H9 (cell line): ENCODE data around the gene ZBTB6. TPM values are rescaled to one million over a fixed set of nuclear protein-coding genes. Genes with fewer than 3 reads are reported as not detected.

Experiments
- DNase-seq: peaks from one replicate; pipeline ENCODE4 v3.0.0-alpha.2; 2017
- H2AFZ ChIP-seq: one replicate; pipeline ENCODE4 v1.6.1; 2013; ENCODE audit warnings: mild to moderate bottlenecking, low read length, control low read depth, moderate library complexity
- H2AK5ac ChIP-seq: 2 replicates; pipeline ENCODE4 v1.6.1; 2013; ENCODE audit warnings: low read length, control low read depth, mixed read lengths; ENCODE audit not compliant: insufficient read length
- H2BK120ac ChIP-seq: one replicate; pipeline ENCODE4 v1.6.1; 2013; ENCODE audit warnings: low read depth, mild to moderate bottlenecking, low read length, control low read depth, inconsistent platforms; ENCODE audit not compliant: poor library complexity, severe bottlenecking
- H2BK12ac ChIP-seq: 2 replicates; pipeline ENCODE4 v1.6.1; 2013; ENCODE audit warnings: low read length, control low read depth, mixed read lengths, low read depth; ENCODE audit not compliant: insufficient read length
- H2BK15ac ChIP-seq: 2 replicates; pipeline ENCODE4 v1.6.1; 2013; ENCODE audit warnings: low read depth, low read length, control low read depth
- H2BK20ac ChIP-seq: one replicate; pipeline ENCODE4 v1.6.1; 2013; ENCODE audit warnings: low read depth, mild to moderate bottlenecking, low read length, control low read depth, inconsistent platforms; ENCODE audit not compliant: poor library complexity, severe bottlenecking
- H2BK5ac ChIP-seq: 2 replicates; pipeline ENCODE4 v1.6.1; 2013; ENCODE audit warnings: low read length, control low read depth, mixed read lengths; ENCODE audit not compliant: insufficient read length
- H3K14ac ChIP-seq: 2 replicates; pipeline ENCODE4 v1.6.1; 2013; ENCODE audit warnings: low read length, control low read depth; ENCODE audit not compliant: insufficient read depth
- H3K18ac ChIP-seq: 2 replicates; pipeline ENCODE4 v1.6.1; 2013; ENCODE audit warnings: low read depth, mild to moderate bottlenecking, mixed read lengths, low read length, control low read depth; ENCODE audit not compliant: insufficient read length
- H3K23ac ChIP-seq: 2 replicates; pipeline ENCODE4 v1.6.1; 2013; ENCODE audit warnings: low read length, control low read depth, mixed read lengths, low read depth; ENCODE audit not compliant: insufficient read length
- H3K23me2 ChIP-seq: 2 replicates; pipeline ENCODE4 v1.6.1; 2013; ENCODE audit warnings: low read depth, mild to moderate bottlenecking, mixed read lengths, low read length, control low read depth; ENCODE audit not compliant: insufficient read length, poor library complexity, severe bottlenecking
- H3K27ac ChIP-seq: 2 replicates; pipeline ENCODE4 v1.5.1; 2013; ENCODE audit warnings: low read length, control low read depth, mixed read lengths, low read depth; ENCODE audit not compliant: insufficient read length
- H3K27me3 ChIP-seq: 2 replicates; pipeline ENCODE4 v1.6.1; 2013; ENCODE audit warnings: low read length, control low read depth, inconsistent platforms; ENCODE audit not compliant: insufficient read depth
- H3K4ac ChIP-seq: 2 replicates; pipeline ENCODE4 v1.6.1; 2013; ENCODE audit warnings: low read depth, mild to moderate bottlenecking, control low read depth, inconsistent platforms, low read length, moderate library complexity
- H3K4me1 ChIP-seq: 2 replicates; pipeline ENCODE4 v1.6.1; 2013; ENCODE audit warnings: low read length, control low read depth, inconsistent platforms; ENCODE audit not compliant: insufficient read depth
- H3K4me2 ChIP-seq: 2 replicates; pipeline ENCODE4 v1.6.1; 2013; ENCODE audit warnings: low read length, control low read depth, mixed read lengths; ENCODE audit not compliant: insufficient read length, insufficient read depth
- H3K56ac ChIP-seq: 2 replicates; pipeline ENCODE4 v1.6.1; 2013; ENCODE audit warnings: low read depth, mild to moderate bottlenecking, mixed read lengths, low read length, control low read depth; ENCODE audit not compliant: insufficient read length
- H3K79me1 ChIP-seq: 2 replicates; pipeline ENCODE4 v1.6.1; 2013; ENCODE audit warnings: low read depth, mild to moderate bottlenecking, moderate library complexity, low read length, control low read depth, inconsistent platforms; ENCODE audit not compliant: insufficient read depth, poor library complexity, severe bottlenecking
- H3K79me2 ChIP-seq: 2 replicates; pipeline ENCODE4 v1.6.1; 2013; ENCODE audit warnings: low read length, control low read depth, inconsistent platforms; ENCODE audit not compliant: insufficient read depth
- H3K9ac ChIP-seq: 2 replicates; pipeline ENCODE4 v1.6.1; 2013; ENCODE audit warnings: low read length, control low read depth, mixed read lengths; ENCODE audit not compliant: insufficient read length; ENCODE audit errors: extremely low read depth
- H3K9me3 ChIP-seq: one replicate; pipeline ENCODE4 v1.6.1; 2013; ENCODE audit warnings: low read depth, low read length, inconsistent platforms; ENCODE audit not compliant: control insufficient read depth
- H3T11ph ChIP-seq: one replicate; pipeline ENCODE4 v1.6.1; 2013; ENCODE audit warnings: mild to moderate bottlenecking, low read length, control low read depth, inconsistent platforms
- H4K20me1 ChIP-seq: one replicate; pipeline ENCODE4 v1.6.1; 2013; ENCODE audit not compliant: control insufficient read depth, insufficient read length, insufficient read depth
- H4K5ac ChIP-seq: 2 replicates; pipeline ENCODE4 v1.6.1; 2013; ENCODE audit warnings: low read depth, mild to moderate bottlenecking, mixed read lengths, low read length, control low read depth; ENCODE audit not compliant: insufficient read length
- H4K8ac ChIP-seq: replicated peaks from 2 replicates; pipeline ENCODE4 v1.6.1; 2013; ENCODE audit warnings: low read length, control low read depth, mixed read lengths, low read depth; ENCODE audit not compliant: insufficient read length
- H4K91ac ChIP-seq: 2 replicates; pipeline ENCODE4 v1.6.1; 2013; ENCODE audit warnings: low read depth, mild to moderate bottlenecking, moderate library complexity, mixed read lengths, low read length, control low read depth; ENCODE audit not compliant: insufficient read length
- H3K27ac Mint-ChIP-seq, 3 experiments: 2 replicates in 2 of 3; 3 replicates in 1 of 3; pipeline ENCODE4 v1.8.0; 2020 to 2021; ENCODE audit warnings: mixed read lengths in 3 of 3, mild to moderate bottlenecking in 1 of 3, moderate library complexity in 1 of 3
- H3K27me3 Mint-ChIP-seq: 2 replicates; pipeline ENCODE4 v1.8.0; 2021; ENCODE audit warnings: low read depth, mild to moderate bottlenecking, moderate library complexity, mixed read lengths
- H3K36me3 Mint-ChIP-seq, 3 experiments: 2 replicates in 2 of 3; 3 replicates in 1 of 3; pipeline ENCODE4 v1.8.0; 2020 to 2021; ENCODE audit warnings: low read depth in 3 of 3, mixed read lengths in 3 of 3; ENCODE audit not compliant: insufficient read depth in 1 of 3
- H3K4me1 Mint-ChIP-seq, 2 experiments: 2 replicates each; pipeline ENCODE4 v1.8.0; 2020; ENCODE audit warnings: mixed read lengths in 2 of 2
- H3K4me3 Mint-ChIP-seq, 2 experiments: 2 replicates in 1 of 2; 3 replicates in 1 of 2; pipeline ENCODE4 v1.8.0; 2020 to 2021; ENCODE audit warnings: mild to moderate bottlenecking in 2 of 2, mixed read lengths in 2 of 2, moderate library complexity in 1 of 2
- H3K9me3 Mint-ChIP-seq, 2 experiments: 2 replicates in 1 of 2; 3 replicates in 1 of 2; pipeline ENCODE4 v1.8.0; 2020; ENCODE audit warnings: mild to moderate bottlenecking in 2 of 2, mixed read lengths in 2 of 2, moderate library complexity in 1 of 2
- WGBS: extraction: QIAGEN DNeasy Blood & Tissue Kit; methylation state at CpG from one replicate; pipeline ENCODE4 v1.1.7; 2013; ENCODE audit warnings: missing lambda C conversion rate, low lambda C conversion rate, mixed read lengths; ENCODE audit not compliant: insufficient read length; ENCODE audit errors: extremely low coverage; 5-methylcytosine and 5-hydroxymethylcytosine counted together
- total RNA-seq: library from RNA; stranded (reverse); gene quantifications from 2 replicates; pipeline ENCODE4 v1.2.1, GENCODE V29; 2021
- TF ChIP-seq, protein P1 (sequence below): fragments of 200-600 bp; sonication (generic); conservative IDR thresholded peaks from 3 replicates; pipeline ENCODE4 v1.8.0; 2021; ENCODE audit warnings: antibody characterized with exemption, mild to moderate bottlenecking

Gene ZBTB6
- total RNA-seq, 1 experiment from 2014 or later: 10.2 TPM

DNA sequence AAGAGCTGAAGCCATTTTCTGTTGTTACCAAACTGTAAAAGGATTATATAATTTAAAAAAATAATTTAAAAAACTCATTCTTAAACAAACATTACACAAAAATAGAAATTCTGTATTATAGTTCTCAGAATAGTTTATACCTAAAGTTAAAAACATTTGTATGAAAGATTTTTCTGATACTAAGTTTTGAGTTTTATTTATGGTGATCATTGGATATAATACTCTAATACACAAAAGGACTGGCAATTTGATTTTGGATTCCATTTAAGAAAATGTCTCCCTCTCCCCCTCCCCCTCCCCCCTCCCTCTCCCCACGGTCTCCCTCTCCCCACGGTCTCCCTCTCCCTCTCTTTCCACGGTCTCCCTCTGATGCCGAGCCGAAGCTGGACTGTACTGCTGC lies 47.0 kb downstream of the ZBTB6 start:
- Histone ChIP-seq H3K4me1 (no peaks in the 10 kb centered on the region), H2BK120ac (no peak overlapping the region), H2AFZ (no peak overlapping the region), H3K56ac (no peak overlapping the region), H3K23me2 (no peaks in the 10 kb centered on the region), H4K5ac (no peak overlapping the region), H3K23ac (no peak overlapping the region), H4K91ac (no peak overlapping the region), H2BK15ac (no peak overlapping the region), H3K4ac (no peak overlapping the region), H3K79me2 (no peaks in the 10 kb centered on the region), H3K9ac (no peak overlapping the region), H2BK20ac (no peak overlapping the region), H3K27ac (no peak overlapping the region), H2AK5ac (no peak overlapping the region), H3K4me2 (no peak overlapping the region), H4K8ac (no peak overlapping the region), H3K18ac (no peak overlapping the region), H3T11ph (no peak overlapping the region), H3K9me3 (no peaks in the 10 kb centered on the region), H3K79me1 (no peaks in the 10 kb centered on the region), H3K27me3 (no peaks in the 10 kb centered on the region), H2BK5ac (no peak overlapping the region), H4K20me1 (no peaks in the 10 kb centered on the region), H2BK12ac (no peak overlapping the region), H3K14ac (no peak overlapping the region)
- no peak for DNase-seq
- no peaks in the 10 kb centered on the region for H3K27me3 Mint-ChIP-seq
- H3K4me3 Mint-ChIP-seq: no peak overlapping the region
- no CpG with 5 or more reads among the region's 5 CpGs for WGBS
- H3K4me1 Mint-ChIP-seq: no peaks in the 10 kb centered on the region
- H3K9me3 Mint-ChIP-seq: peaks cover 4 to 9% of the 10 kb centered on the region in 2 experiments; a peak in 3 of 5 replicates
- H3K36me3 Mint-ChIP-seq: peaks cover 44 to 65% (median 60%) of the 10 kb centered on the region in 3 experiments
- TF ChIP-seq, protein P1, sequence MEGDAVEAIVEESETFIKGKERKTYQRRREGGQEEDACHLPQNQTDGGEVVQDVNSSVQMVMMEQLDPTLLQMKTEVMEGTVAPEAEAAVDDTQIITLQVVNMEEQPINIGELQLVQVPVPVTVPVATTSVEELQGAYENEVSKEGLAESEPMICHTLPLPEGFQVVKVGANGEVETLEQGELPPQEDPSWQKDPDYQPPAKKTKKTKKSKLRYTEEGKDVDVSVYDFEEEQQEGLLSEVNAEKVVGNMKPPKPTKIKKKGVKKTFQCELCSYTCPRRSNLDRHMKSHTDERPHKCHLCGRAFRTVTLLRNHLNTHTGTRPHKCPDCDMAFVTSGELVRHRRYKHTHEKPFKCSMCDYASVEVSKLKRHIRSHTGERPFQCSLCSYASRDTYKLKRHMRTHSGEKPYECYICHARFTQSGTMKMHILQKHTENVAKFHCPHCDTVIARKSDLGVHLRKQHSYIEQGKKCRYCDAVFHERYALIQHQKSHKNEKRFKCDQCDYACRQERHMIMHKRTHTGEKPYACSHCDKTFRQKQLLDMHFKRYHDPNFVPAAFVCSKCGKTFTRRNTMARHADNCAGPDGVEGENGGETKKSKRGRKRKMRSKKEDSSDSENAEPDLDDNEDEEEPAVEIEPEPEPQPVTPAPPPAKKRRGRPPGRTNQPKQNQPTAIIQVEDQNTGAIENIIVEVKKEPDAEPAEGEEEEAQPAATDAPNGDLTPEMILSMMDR: no peak
- H3K27ac Mint-ChIP-seq: no peak overlapping the region
